Endothelial cell of umbilical vein (primary cell): ENCODE data around the gene LRRC28. TPM values are rescaled to one million over a fixed set of nuclear protein-coding genes. Genes with fewer than 3 reads are reported as not detected.

Experiments
- BruUV-seq: library from RNA; stranded (reverse); fragments of 400-500 nt; replicated peaks from 2 replicates; lab custom pipeline; 2021; lab: Mats Ljungman, UMichigan
- CTCF ChIA-PET: fragments of 300-600, 350-600 bp; sonication (Branson Sonifier 250); formaldehyde crosslinking; loops from one replicate; lab custom pipeline; 2021; ENCODE audit warnings: antibody characterized with exemption, inconsistent platforms; lab: Charles Lee
- POLR2A ChIA-PET: fragments of 300-600, 350-600 bp; sonication (Branson Sonifier 250); formaldehyde crosslinking; loops from one replicate; lab custom pipeline; 2021; ENCODE audit warnings: antibody characterized with exemption, inconsistent platforms; lab: Charles Lee
- DNase-seq: peaks from one replicate; pipeline ENCODE4 v3.0.0-alpha.2; 2011; ENCODE audit warnings: low read depth, low spot score
- FAIRE-seq: peaks from 2 replicates; lab custom pipeline; 2011; peaks lifted over from hg19 to GRCh38; lab: Jason Lieb, UNC
- H2AFZ ChIP-seq: 2 replicates; pipeline ENCODE4 v1.6.0; 2012; ENCODE audit warnings: low read depth, low read length, control low read depth, inconsistent platforms
- H3K27ac ChIP-seq: 2 replicates; pipeline ENCODE4 v1.5.1; 2011; ENCODE audit warnings: low read depth, mild to moderate bottlenecking, control low read depth, low read length, moderate library complexity; ENCODE audit not compliant: insufficient read depth
- H3K27me3 ChIP-seq, 2 experiments: 2 replicates each; pipeline versions ENCODE4 v1.6.0 to v1.6.1; 2011; ENCODE audit warnings: low read length in 2 of 2, mixed read lengths in 1 of 2; ENCODE audit not compliant: control insufficient read depth in 2 of 2, insufficient read depth in 2 of 2
- H3K36me3 ChIP-seq, 2 experiments: 2 replicates in 1 of 2; 3 replicates in 1 of 2; pipeline ENCODE4 v1.5.1; 2011; ENCODE audit warnings: low read length in 2 of 2, mild to moderate bottlenecking in 1 of 2, moderate library complexity in 1 of 2; ENCODE audit not compliant: control insufficient read depth in 2 of 2, insufficient read depth in 2 of 2; ENCODE audit errors: extremely low read depth in 1 of 2
- H3K4me1 ChIP-seq: 3 replicates; pipeline ENCODE4 v1.5.1; 2011; ENCODE audit warnings: mild to moderate bottlenecking, low read length; ENCODE audit not compliant: control insufficient read depth, insufficient read depth; ENCODE audit errors: extremely low read depth
- H3K4me2 ChIP-seq: 2 replicates; pipeline ENCODE4 v1.6.1; 2011; ENCODE audit warnings: low read length, control low read depth, mixed read lengths; ENCODE audit not compliant: insufficient read depth
- H3K4me3 ChIP-seq, 3 experiments: fragments of 200-600 bp in 1 of 3; sonication (generic), shearing (Covaris generic) in 1 of 3; replicated peaks in 1 of 3; 2 replicates each; pipeline ENCODE4 v1.5.1; 2011 to 2016; ENCODE audit warnings: control low read depth in 3 of 3, low read length in 3 of 3, mild to moderate bottlenecking in 2 of 3, inconsistent platforms in 1 of 3, low read depth in 1 of 3, moderate library complexity in 1 of 3; ENCODE audit not compliant: insufficient read depth in 1 of 3
- H3K79me2 ChIP-seq: 2 replicates; pipeline ENCODE4 v1.6.0; 2012; ENCODE audit warnings: low read length, inconsistent platforms; ENCODE audit not compliant: control insufficient read depth, insufficient read depth
- H3K9ac ChIP-seq: replicated peaks from 2 replicates; pipeline ENCODE3; 2011; ENCODE audit warnings: low read length, control low read depth; ENCODE audit not compliant: insufficient read depth; ENCODE audit errors: extremely low read depth
- H3K9me1 ChIP-seq: replicated peaks from 3 replicates; pipeline ENCODE4 v1.6.0; 2011; ENCODE audit warnings: mild to moderate bottlenecking, low read length; ENCODE audit not compliant: control insufficient read depth, insufficient read depth; ENCODE audit errors: extremely low read depth
- H3K9me3 ChIP-seq: replicated peaks from 2 replicates; pipeline ENCODE4 v1.5.1; 2012; ENCODE audit warnings: low read length, inconsistent platforms; ENCODE audit not compliant: control insufficient read depth, insufficient read depth
- H4K20me1 ChIP-seq: replicated peaks from 2 replicates; pipeline ENCODE3; 2011; ENCODE audit warnings: mild to moderate bottlenecking, low read length; ENCODE audit not compliant: control insufficient read depth, insufficient read depth; ENCODE audit errors: extremely low read depth
- CTCF ChIP-seq, 2 donors: IDR thresholded peaks; 1 replicate in 1 of 2; 2 replicates in 1 of 2; pipeline ENCODE4 v1.5.1; 2011; ENCODE audit warnings: low read length in 2 of 2, mild to moderate bottlenecking in 2 of 2, moderate library complexity in 2 of 2, control low read depth in 1 of 2, inconsistent platforms in 1 of 2, low read depth in 1 of 2; ENCODE audit not compliant: insufficient read depth in 1 of 2; ENCODE audit errors: extremely low read depth in 1 of 2
- EZH2 ChIP-seq: IDR thresholded peaks from 2 replicates; pipeline ENCODE4 v1.6.1; 2012; ENCODE audit warnings: borderline replicate concordance, low read depth, mild to moderate bottlenecking, moderate library complexity, low read length, inconsistent platforms; ENCODE audit not compliant: severe bottlenecking
- FOS ChIP-seq: IDR thresholded peaks from 2 replicates; pipeline ENCODE4 v1.6.1; 2011; ENCODE audit warnings: mild to moderate bottlenecking, low read length, moderate library complexity, borderline replicate concordance; ENCODE audit not compliant: insufficient read depth
- GATA2 ChIP-seq: IDR thresholded peaks from 2 replicates; pipeline ENCODE4 v1.7.0; 2011; ENCODE audit warnings: low read depth, mild to moderate bottlenecking, moderate library complexity, mixed read lengths, low read length; ENCODE audit not compliant: insufficient read length, insufficient read depth
- JUN ChIP-seq: IDR thresholded peaks from 2 replicates; pipeline ENCODE4 v1.6.1; 2011; ENCODE audit warnings: borderline replicate concordance, low read depth; ENCODE audit not compliant: insufficient read length, insufficient read depth
- MAX ChIP-seq: IDR thresholded peaks from 2 replicates; pipeline ENCODE4 v1.6.1; 2011; ENCODE audit not compliant: insufficient read depth, insufficient read length
- MYC ChIP-seq: IDR thresholded peaks from one replicate; pipeline ENCODE4 v1.6.1; 2011; ENCODE audit warnings: mild to moderate bottlenecking, low read depth, low read length
- POLR2A ChIP-seq: IDR thresholded peaks from 2 replicates; pipeline ENCODE4 v1.6.1; 2012; ENCODE audit warnings: low read depth, mild to moderate bottlenecking, control low read depth, low read length
- POLR2AphosphoS5 ChIP-seq: IDR thresholded peaks from 2 replicates; pipeline ENCODE4 v1.6.1; 2012; ENCODE audit warnings: low read depth, mild to moderate bottlenecking, control low read depth, low read length, moderate library complexity; ENCODE audit not compliant: insufficient read depth
- dilution Hi-C: fragments of 300-500 bp; cut with MboI; formaldehyde crosslinking; loops from one replicate; pipeline ENCODE4 v1.15.0; 2019; ENCODE audit warnings: low sequenced_read_pairs; ENCODE audit not compliant: extremely low pct_ligation_motif_present
- intact Hi-C: fragments of 100-400 bp; cut with micrococcal nuclease; formaldehyde crosslinking; loops from one replicate; pipeline ENCODE4 v1.10.0; 2022
- polyA plus RNA-seq, 4 experiments: library from polyadenylated mRNA; depleted of rRNA in 3 of 4; stranded (reverse) in 3 of 4; unstranded in 1 of 4; fragments of >200 nt; gene quantifications; 2 replicates each; pipeline versions ENCODE4 v1.2.1 to v1.2.3, GENCODE V29; 2011 to 2012; ENCODE audit warnings: missing spikeins in 1 of 4
- total RNA-seq: library from RNA; stranded (reverse); gene quantifications from 2 replicates; pipeline ENCODE4 v1.2.3, GENCODE V29; 2021

LRRC28 gene
- total and polyA plus RNA-seq, 2 donors (not counting 3 experiments of a cell fraction or from before 2014, with no cell fraction given): 19.6 to 26.7 TPM

GRCh38 chr15:99343881-99344551 is 92.7 kb downstream of the LRRC28 start:
- DNase-seq: peak; percentile 75
- Histone ChIP-seq H3K9ac (no peak overlapping the region), H2AFZ (peak overlapping the region; percentile 88), H3K27me3 (no peaks in the 10 kb centered on the region), H3K9me1 (no peaks in the 10 kb centered on the region), H4K20me1 (no peaks in the 10 kb centered on the region), H3K4me3 (no peak overlapping the region), H3K36me3 (no peaks in the 10 kb centered on the region), H3K79me2 (no peaks in the 10 kb centered on the region), H3K27ac (peak overlapping the region; percentile 13), H3K4me2 (peak overlapping the region; percentile 37), H3K9me3 (no peaks in the 10 kb centered on the region), H3K4me1 (peaks cover 14% of the 10 kb centered on the region)
- peak; percentile 17 for TF ChIP-seq POLR2AphosphoS5
- peak; percentile 68 to 70 for TF ChIP-seq CTCF (IDR thresholded peaks at IDR 0.05; ENCODE audit: extremely low read depth in 1 of 2, insufficient read depth in 1 of 2, low read depth in 1 of 2, low read length in 2 of 2)
- TF ChIP-seq MAX: no peak
- no peak for TF ChIP-seq MYC
- TF ChIP-seq EZH2: no peak
- peak; percentile 9 for TF ChIP-seq FOS
- TF ChIP-seq JUN: no peak
- TF ChIP-seq GATA2: peak; percentile 66
- no peak for TF ChIP-seq POLR2A
- TSS peak; percentile 34 for BruUV-seq
- peak; percentile 82 for FAIRE-seq
- POLR2A ChIA-PET: no interaction called here
- dilution Hi-C loops: no loop called here
- CTCF ChIA-PET: interaction anchor here (0.7 to 6.6 kb wide), 21 partner anchors 10 to 385 kb away, joined by 3 to 103 read pairs (median 3); no protein-coding TSS in a partner anchor
- intact Hi-C loops: loop anchor here (1.0 to 10.0 kb wide), 8 partner anchors 57 to 413 kb away; partner anchors contain the start of genes MEF2A and SYNM
